HepG2 (cell line): ENCODE results near the gene EPHB4. TPM values are rescaled to one million over a fixed set of nuclear protein-coding genes. Genes with fewer than 3 reads are reported as not detected.

Source experiments
- MTF2 ChIP-seq: sonication (generic); formaldehyde crosslinking; IDR thresholded peaks from 2 replicates; pipeline ENCODE4 v1.5.0; 2020; ENCODE audit warnings: missing genetic modification reagents, borderline replicate concordance
- RFXAP ChIP-seq: sonication (generic); formaldehyde crosslinking; IDR thresholded peaks from 2 replicates; pipeline ENCODE4 v1.4.0; 2020; ENCODE audit warnings: missing genetic modification reagents, borderline replicate concordance
- SATB2 ChIP-seq: sonication (generic); formaldehyde crosslinking; IDR thresholded peaks from 2 replicates; pipeline ENCODE4 v1.5.0; 2020; ENCODE audit warnings: missing genetic modification reagents
- SOX13 ChIP-seq, 3 experiments: fragments of 450-650 bp in 1 of 3; sonication (generic) in 1 of 3; formaldehyde crosslinking in 1 of 3; IDR thresholded peaks in 2 of 3; conservative IDR thresholded peaks in 1 of 3; 2 replicates each; pipeline versions ENCODE4 v1.5.0 to v1.6.1; 2016 to 2020; ENCODE audit warnings: antibody characterized with exemption in 1 of 3, mild to moderate bottlenecking in 1 of 3, missing compliant biosample characterization in 1 of 3, missing genetic modification reagents in 1 of 3, moderate library complexity in 1 of 3
- ZNF761 ChIP-seq: sonication (generic); formaldehyde crosslinking; conservative IDR thresholded peaks from 2 replicates; pipeline ENCODE4 v1.4.0; 2020; ENCODE audit warnings: mild to moderate bottlenecking, missing genetic modification reagents
- polyA plus RNA-seq, 8 experiments: library from polyadenylated mRNA; depleted of rRNA in 3 of 8; stranded (reverse) in 7 of 8; unstranded in 1 of 8; fragments of >200 nt; fragmentation: Illumina TruSeq in 4 of 8; extraction: Trizol in 4 of 8; gene quantifications; 2 replicates each; pipeline versions ENCODE4 v1.2.1 to v1.2.3, GENCODE V29; 2011 to 2016; ENCODE audit warnings: low read depth in 4 of 8, missing spikeins in 1 of 8, mixed read lengths in 1 of 8; ENCODE audit not compliant: insufficient read depth in 1 of 8
- total RNA-seq, 5 experiments: library from RNA; depleted of rRNA; stranded (reverse); fragments of >200 nt; fragmentation: Illumina TruSeq; extraction: Trizol; gene quantifications; 2 replicates each; pipeline ENCODE4 v1.2.3, GENCODE V29; 2016; ENCODE audit warnings: low read depth in 1 of 5
- TF ChIP-seq, protein P1 (sequence below), 2 experiments: fragments of 450-650 bp in 1 of 2; sonication (generic) in 1 of 2; formaldehyde crosslinking in 1 of 2; IDR thresholded peaks; 2 replicates each; pipeline versions ENCODE4 v1.6.1 to v1.8.0; 2016 to 2022; ENCODE audit warnings: antibody characterized with exemption in 1 of 2, mild to moderate bottlenecking in 1 of 2, missing genetic modification reagents in 1 of 2
- TF ChIP-seq, protein P2 (sequence below): sonication (generic); formaldehyde crosslinking; IDR thresholded peaks from 2 replicates; pipeline ENCODE4 v1.4.0; 2020; ENCODE audit warnings: mild to moderate bottlenecking, missing genetic modification reagents, borderline replicate concordance
- TF ChIP-seq, protein P3 (sequence below): sonication (generic); formaldehyde crosslinking; IDR thresholded peaks from 2 replicates; pipeline ENCODE4 v1.4.0; 2020; ENCODE audit warnings: mild to moderate bottlenecking, missing genetic modification reagents

EPHB4 gene
- total and polyA plus RNA-seq, 2 of the 13 experiments (the other 11 are each of a cell fraction or from before 2014, with no cell fraction given): 61.4 to 69.6 TPM

DNA sequence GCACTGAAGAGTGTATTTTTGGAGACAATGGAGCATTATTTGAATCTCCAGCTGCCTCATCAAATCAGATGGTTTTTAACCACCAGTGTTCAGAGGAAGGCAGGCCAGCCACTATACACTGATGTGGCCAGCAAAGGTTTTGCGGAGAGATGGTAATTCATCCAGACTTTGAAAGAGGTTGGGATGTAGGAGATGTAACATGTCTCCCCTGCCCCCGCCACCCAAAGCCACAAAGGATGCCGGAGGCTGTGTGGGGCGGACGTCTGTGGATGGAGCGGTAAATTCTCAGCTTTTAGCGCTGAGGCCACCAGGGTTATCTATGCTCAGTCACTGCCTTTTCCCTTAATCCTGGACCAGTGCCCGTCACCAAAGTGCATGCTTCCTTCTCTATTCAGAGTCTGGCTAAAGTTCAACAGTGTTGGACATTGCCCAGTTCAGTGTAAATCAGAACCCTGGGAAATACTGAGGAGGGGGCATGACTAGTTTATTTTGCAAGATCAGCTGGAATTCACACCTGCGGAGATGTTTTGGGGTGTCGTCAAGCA, 36.2 kb upstream of the EPHB4 start (continued):
- TF ChIP-seq, protein P1, sequence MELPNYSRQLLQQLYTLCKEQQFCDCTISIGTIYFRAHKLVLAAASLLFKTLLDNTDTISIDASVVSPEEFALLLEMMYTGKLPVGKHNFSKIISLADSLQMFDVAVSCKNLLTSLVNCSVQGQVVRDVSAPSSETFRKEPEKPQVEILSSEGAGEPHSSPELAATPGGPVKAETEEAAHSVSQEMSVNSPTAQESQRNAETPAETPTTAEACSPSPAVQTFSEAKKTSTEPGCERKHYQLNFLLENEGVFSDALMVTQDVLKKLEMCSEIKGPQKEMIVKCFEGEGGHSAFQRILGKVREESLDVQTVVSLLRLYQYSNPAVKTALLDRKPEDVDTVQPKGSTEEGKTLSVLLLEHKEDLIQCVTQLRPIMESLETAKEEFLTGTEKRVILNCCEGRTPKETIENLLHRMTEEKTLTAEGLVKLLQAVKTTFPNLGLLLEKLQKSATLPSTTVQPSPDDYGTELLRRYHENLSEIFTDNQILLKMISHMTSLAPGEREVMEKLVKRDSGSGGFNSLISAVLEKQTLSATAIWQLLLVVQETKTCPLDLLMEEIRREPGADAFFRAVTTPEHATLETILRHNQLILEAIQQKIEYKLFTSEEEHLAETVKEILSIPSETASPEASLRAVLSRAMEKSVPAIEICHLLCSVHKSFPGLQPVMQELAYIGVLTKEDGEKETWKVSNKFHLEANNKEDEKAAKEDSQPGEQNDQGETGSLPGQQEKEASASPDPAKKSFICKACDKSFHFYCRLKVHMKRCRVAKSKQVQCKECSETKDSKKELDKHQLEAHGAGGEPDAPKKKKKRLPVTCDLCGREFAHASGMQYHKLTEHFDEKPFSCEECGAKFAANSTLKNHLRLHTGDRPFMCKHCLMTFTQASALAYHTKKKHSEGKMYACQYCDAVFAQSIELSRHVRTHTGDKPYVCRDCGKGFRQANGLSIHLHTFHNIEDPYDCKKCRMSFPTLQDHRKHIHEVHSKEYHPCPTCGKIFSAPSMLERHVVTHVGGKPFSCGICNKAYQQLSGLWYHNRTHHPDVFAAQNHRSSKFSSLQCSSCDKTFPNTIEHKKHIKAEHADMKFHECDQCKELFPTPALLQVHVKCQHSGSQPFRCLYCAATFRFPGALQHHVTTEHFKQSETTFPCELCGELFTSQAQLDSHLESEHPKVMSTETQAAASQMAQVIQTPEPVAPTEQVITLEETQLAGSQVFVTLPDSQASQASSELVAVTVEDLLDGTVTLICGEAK (IDR thresholded peaks at IDR 0.05): no peak
- TF ChIP-seq, protein P1 (CRISPR knock-in tag; IDR thresholded peaks at IDR 0.05): no peak
- TF ChIP-seq, protein P2, sequence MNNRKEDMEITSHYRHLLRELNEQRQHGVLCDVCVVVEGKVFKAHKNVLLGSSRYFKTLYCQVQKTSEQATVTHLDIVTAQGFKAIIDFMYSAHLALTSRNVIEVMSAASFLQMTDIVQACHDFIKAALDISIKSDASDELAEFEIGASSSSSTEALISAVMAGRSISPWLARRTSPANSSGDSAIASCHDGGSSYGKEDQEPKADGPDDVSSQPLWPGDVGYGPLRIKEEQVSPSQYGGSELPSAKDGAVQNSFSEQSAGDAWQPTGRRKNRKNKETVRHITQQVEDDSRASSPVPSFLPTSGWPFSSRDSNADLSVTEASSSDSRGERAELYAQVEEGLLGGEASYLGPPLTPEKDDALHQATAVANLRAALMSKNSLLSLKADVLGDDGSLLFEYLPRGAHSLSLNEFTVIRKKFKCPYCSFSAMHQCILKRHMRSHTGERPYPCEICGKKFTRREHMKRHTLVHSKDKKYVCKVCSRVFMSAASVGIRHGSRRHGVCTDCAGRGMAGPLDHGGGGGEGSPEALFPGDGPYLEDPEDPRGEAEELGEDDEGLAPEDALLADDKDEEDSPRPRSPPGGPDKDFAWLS: no peak
- TF ChIP-seq, protein P3, sequence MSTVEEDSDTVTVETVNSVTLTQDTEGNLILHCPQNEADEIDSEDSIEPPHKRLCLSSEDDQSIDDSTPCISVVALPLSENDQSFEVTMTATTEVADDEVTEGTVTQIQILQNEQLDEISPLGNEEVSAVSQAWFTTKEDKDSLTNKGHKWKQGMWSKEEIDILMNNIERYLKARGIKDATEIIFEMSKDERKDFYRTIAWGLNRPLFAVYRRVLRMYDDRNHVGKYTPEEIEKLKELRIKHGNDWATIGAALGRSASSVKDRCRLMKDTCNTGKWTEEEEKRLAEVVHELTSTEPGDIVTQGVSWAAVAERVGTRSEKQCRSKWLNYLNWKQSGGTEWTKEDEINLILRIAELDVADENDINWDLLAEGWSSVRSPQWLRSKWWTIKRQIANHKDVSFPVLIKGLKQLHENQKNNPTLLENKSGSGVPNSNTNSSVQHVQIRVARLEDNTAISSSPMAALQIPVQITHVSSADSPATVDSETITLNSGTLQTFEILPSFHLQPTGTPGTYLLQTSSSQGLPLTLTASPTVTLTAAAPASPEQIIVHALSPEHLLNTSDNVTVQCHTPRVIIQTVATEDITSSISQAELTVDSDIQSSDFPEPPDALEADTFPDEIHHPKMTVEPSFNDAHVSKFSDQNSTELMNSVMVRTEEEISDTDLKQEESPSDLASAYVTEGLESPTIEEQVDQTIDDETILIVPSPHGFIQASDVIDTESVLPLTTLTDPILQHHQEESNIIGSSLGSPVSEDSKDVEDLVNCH (CRISPR knock-in tag): no peak
- no peak for TF ChIP-seq SOX13 (IDR thresholded peaks at IDR 0.05)
- no peak for TF ChIP-seq SOX13 (CRISPR knock-in tag; conservative IDR thresholded peaks at IDR 0.05 in 1 of 2, IDR thresholded peaks at IDR 0.05 in 1 of 2)
- TF ChIP-seq SATB2: no peak
- TF ChIP-seq MTF2 (CRISPR knock-in tag): no peak
- no peak for TF ChIP-seq ZNF761 (CRISPR knock-in tag)
- TF ChIP-seq RFXAP (CRISPR knock-in tag): no peak
